GM21423 (cell line): ENCODE results near the gene LMOD1.
"Not testable (repeated sequence)": the region's sequence is repeated elsewhere in the genome, so short reads cannot be mapped to it uniquely, and the experiment has no call there.

Experiments used
- ATAC-seq: cut with Tn5 transposase; IDR thresholded peaks from one replicate; pipeline ENCODE4 v1.9.1; 2021; ENCODE audit warnings: mild to moderate bottlenecking, moderate library complexity; ENCODE audit not compliant: unreplicated experiment

Gene LMOD1

GRCh38 chr1:201917362-201918033, 28.9 kb downstream of the LMOD1 start:
- no peak for ATAC-seq

GRCh38 chr1:201916649-201917249, 29.6 kb downstream of the LMOD1 start:
- ATAC-seq: no peak

- no peak for ATAC-seq
Measured at GRCh38 chr1:201914456-201915235, 31.7 kb downstream of the LMOD1 start.

- no peak for ATAC-seq
Measured at GRCh38 chr1:201912832-201913231, 33.5 kb downstream of the LMOD1 start.

GRCh38 chr1:201911826-201912571, 34.3 kb downstream of the LMOD1 start:
- ATAC-seq: no peak

- no peak for ATAC-seq
Measured at GRCh38 chr1:201907621-201908020, 38.7 kb downstream of the LMOD1 start.

GRCh38 chr1:201906336-201906735, 40.0 kb downstream of the LMOD1 start:
- no peak for ATAC-seq

- no peak for ATAC-seq
Measured at GRCh38 chr1:201905234-201905890, 41.0 kb downstream of the LMOD1 start.

GRCh38 chr1:201904579-201904978, 41.8 kb downstream of the LMOD1 start:
- ATAC-seq: no peak

GRCh38 chr1:201903135-201903534, 43.2 kb downstream of the LMOD1 start:
- ATAC-seq: no peak

GRCh38 chr1:201902198-201902597, 44.1 kb downstream of the LMOD1 start:
- ATAC-seq: no peak

- not testable (repeated sequence) for ATAC-seq
Measured at GRCh38 chr1:201901036-201901435, 45.3 kb downstream of the LMOD1 start.

GRCh38 chr1:201900476-201900875, 45.9 kb downstream of the LMOD1 start:
- no peak for ATAC-seq

- ATAC-seq: no peak
Measured at GRCh38 chr1:201899683-201900429, 46.5 kb downstream of the LMOD1 start.

- ATAC-seq: no peak
Measured at GRCh38 chr1:201898992-201899391, 47.4 kb downstream of the LMOD1 start.

GRCh38 chr1:201898240-201898894, 48.0 kb downstream of the LMOD1 start:
- ATAC-seq: no peak

- no peak for ATAC-seq
Measured at GRCh38 chr1:201896951-201897391, 49.4 kb downstream of the LMOD1 start.

GRCh38 chr1:201895913-201896807, 50.2 kb downstream of the LMOD1 start:
- peak; percentile 75 for ATAC-seq
